Inflammatory macrophage treated with lipopolysaccharide for 4 hours (primary cell): Measurements from ENCODE around the gene MAGI1.

Experiments used
- DNase-seq: peaks from one replicate; pipeline ENCODE4 v3.0.0-alpha.2; 2020

Gene MAGI1

GRCh38 chr3:65381496-65382010, 657.2 kb downstream of the MAGI1 start:
- no peak for DNase-seq

- DNase-seq: no peak
Observed at GRCh38 chr3:65379223-65379622, 659.5 kb downstream of the MAGI1 start.

DNA sequence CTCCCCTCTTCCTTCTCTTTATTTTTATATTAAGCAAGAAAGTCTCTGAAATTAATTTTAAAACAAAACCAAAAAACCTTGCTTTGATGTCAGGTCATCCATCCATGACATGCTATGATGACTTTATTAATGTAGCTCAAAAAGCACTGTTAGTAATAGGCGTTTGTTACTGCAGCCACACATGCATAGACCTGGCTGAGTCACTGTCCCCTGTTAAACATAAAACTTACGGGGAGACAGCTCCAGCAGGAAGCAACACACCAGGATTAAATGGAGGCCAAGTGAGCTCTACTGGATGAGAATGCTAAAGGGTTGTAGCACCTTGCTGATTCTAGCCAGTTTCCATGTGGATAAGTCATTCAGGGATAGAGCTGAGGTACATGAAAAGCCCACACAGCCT, 661.1 kb downstream of the MAGI1 start:
- no peak for DNase-seq

DNA sequence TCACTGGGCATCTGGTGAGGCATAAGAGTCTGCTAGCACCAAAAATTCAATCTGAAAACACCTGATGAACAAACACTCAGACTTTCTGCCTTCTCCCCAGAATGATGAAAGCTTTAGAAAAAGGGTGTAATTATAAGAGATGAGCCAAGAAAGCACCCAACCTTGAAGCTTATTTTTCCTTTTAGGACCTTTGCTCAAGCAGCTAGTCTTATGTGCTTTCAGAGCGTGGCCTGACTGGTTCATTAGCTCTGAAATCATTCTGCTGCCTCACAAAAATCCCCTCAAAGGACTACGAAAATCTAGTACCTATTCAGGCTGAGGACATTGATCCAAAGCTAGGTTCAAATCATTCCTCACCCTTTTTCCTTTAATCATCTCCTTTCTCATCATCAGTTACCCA, 662.3 kb downstream of the MAGI1 start:
- no peak for DNase-seq

GRCh38 chr3:65371053-65371452, 667.7 kb downstream of the MAGI1 start:
- DNase-seq: no peak

DNA sequence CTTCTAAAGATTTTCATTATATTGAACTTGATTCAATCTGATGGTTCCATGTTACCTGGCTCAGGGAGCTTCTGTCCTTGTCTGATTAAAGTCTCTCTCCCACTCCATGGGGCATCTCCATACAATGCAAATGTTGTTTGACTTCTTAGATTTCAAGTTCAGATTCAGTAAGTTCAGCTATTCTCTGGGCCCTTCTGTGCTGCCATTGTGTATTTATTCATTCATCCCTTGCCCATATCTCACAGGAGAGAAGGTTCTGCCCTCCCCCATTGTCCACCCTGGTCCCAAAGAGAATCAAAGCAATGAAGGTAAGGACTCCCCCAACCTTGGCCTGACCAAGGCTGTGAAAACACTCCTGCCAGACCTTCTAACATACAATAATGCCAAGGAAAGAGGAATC, 669.9 kb downstream of the MAGI1 start:
- DNase-seq: no peak

GRCh38 chr3:65362688-65363087, 676.0 kb downstream of the MAGI1 start:
- no peak for DNase-seq

- no peak for DNase-seq
Observed at GRCh38 chr3:65361448-65361847, 677.3 kb downstream of the MAGI1 start.

DNA sequence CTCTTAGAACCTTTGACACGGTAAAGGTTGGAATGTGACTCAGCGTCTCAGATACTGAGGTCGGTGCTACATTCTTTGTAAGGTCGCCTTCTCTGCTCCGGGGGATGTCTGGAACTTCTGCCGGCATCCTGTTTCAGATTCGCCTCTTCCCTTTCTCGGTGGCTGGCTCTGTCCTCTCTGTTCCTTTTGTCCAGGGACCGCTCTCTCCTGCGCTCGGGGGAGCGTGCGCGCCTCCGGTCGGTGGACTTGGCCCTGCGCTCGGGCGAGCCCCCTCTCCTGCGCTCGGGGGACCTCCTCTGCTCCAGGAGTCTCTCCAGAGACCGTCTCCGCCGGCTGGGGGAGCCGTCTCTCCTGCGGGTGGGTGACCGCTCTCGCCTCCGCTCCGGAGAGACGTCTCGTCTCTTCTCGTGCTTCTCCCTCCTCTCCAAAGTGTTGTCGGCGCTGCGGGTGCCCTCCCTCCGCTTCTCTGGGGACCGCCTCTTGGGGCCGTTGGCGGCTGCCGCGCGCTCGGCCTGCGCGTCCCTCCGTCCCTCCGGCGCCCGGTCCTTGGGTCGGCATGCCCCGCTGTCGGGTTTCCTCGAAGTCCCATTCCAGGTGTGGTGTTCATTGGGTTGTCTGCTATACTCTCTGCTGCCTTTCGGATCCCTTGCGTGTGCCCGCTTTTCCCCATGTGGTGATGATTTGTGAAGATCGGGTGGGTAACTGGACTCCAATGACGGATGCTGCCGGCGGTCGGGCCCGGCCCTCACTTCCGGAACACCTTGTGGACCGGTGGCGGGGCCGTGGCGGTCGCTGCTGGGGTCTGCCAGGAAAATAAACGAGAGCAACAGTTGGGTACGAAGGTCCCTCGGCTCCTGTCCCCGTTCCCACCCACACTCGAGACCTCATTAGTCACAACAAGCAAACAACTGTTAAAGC, 682.1 kb downstream of the MAGI1 start:
- DNase-seq: no peak

- DNase-seq: no peak
Observed at GRCh38 chr3:65354880-65355279, 683.8 kb downstream of the MAGI1 start.

- DNase-seq: no peak
Observed at GRCh38 chr3:65352951-65353350, 685.8 kb downstream of the MAGI1 start.

- DNase-seq: no peak
Observed at GRCh38 chr3:65351753-65352152, 687.0 kb downstream of the MAGI1 start.

- no peak for DNase-seq
Observed at GRCh38 chr3:65350801-65351476, 687.8 kb downstream of the MAGI1 start.

DNA sequence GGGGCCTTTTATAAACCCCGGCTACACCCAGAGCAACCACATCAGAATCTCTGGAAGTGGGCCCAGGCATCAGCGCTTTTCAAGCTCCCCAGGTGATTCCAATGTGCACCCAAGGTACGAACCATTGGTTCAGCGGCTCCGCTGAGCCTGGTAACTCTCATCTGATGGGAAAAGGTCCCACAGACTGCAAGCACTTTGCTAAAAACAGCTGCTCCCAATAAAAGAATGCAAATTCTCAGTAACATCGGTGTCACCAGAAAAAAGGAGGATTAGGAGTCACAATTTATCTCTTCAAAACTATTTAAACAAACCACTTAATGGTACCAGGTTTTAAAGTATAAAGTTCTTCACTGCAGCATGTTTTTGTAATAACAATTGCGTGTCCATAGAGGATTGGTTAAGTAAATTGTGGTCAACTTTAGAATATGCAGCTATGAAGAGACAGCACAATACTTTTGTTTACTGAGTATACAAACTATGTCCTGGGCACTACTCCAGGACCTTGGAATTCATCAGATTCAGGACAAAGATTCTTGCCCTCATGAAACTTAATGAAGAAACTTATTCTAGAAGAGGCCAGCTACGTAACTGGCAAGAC, 690.2 kb downstream of the MAGI1 start:
- DNase-seq: no peak

DNA sequence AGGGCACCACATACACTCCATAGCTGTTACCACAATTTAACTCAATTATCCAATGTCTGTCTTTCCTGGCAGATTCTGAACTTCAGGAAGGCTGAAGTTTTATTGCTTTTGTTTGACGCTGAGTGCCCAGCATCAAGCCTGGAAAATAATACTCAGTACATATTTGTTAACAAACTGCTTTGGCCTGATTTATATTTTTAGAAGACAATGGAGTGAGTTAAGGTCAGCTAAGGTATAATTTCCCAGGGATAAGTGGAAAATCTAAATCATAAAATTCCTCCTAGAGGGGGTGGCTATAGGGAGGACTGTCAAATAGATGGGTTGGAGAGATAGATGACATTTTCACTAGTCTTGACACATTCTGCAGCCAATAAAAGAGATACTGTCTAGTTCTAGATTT, 691.6 kb downstream of the MAGI1 start:
- no peak for DNase-seq

DNA sequence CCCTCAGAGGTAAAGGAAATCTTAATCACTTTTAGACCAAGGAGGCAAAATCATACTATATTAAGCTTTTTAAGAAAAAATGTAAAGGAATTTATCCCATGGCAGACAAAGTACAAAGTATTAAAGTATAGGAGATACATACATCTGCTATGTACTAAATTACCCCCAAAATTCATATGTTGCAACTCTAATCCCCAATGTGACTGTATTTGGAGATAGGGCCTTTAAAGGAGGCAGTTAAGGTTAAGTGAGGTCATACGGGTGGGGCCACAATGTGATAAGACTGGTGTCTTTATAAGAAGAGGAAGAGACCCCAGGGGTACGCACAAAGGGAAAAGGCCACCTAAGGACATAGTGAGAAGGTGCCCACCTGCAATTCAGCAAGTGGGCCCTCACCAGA, 693.9 kb downstream of the MAGI1 start:
- DNase-seq: no peak

DNA sequence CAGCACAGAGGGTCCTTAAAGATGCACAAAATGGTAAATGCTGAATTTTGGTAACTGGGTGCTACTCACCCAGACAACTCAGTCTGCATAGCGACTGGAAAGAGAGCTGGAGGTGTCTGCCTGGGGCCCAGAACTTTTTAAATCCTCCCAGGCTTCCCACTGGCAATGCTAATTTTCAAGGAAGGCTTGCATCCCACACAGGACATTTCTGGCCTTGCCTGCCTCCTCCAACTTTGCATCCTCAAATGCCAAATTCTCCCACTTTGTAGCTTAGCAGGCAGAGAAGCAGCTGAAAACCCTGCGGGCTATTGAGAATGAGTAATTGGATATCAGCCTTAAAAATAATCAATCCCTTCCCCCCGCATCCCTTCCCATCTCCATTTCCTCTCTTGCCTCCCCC, 694.3 kb downstream of the MAGI1 start:
- DNase-seq: no peak

DNA sequence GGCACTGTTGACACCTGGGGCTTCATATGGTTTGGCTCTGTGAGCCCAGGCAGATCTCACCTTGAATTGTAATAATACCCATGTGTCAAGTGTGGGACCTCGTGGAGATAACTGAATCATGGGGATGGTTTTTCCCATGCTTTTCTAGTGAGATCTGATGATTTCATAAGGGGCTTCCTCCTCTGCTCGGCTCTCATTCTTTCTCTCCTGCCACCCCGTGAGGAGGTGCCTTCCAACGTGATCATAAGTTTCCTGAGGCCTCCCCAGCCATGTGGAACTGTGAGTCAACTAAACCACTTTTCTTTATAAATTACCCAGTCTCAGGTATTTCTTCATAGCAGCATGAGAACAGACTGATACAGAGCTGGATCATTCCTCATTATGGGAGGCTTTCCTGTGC, 695.0 kb downstream of the MAGI1 start:
- DNase-seq: no peak

- DNase-seq: no peak
Observed at GRCh38 chr3:65343026-65343425, 695.7 kb downstream of the MAGI1 start.

DNA sequence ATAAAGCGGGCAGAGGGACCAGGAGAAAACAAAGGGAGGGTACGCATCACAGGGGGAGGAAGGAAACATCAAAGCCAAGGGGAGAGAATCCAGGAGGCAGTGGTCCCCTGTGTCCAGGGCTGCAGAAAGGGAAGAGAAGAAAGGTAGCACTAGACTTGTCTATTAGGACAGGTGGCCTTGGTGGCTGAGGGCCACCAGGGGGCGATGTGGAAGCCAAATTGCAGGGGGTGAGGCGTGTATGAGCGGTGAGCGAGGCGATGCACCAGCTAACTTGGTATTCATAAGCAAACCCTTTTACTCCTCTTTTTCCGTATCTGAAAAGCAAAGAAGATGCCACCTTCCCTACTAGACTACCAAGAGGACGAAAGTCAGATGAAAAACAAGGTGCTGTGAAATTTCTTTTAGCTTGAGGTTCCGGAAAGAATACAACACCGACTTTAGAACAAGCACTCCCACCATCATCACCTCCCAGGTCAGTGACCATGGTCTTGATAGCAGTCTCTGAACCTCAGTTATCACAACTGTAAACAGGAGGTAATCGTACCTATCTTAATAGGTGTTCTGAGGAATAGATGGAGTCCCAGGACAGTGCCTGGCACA, 696.5 kb downstream of the MAGI1 start:
- peak; percentile 22 for DNase-seq

- no peak for DNase-seq
Observed at GRCh38 chr3:65339192-65339740, 699.5 kb downstream of the MAGI1 start.

- DNase-seq: no peak
Observed at GRCh38 chr3:65338571-65338970, 700.1 kb downstream of the MAGI1 start.

- no peak for DNase-seq
Observed at GRCh38 chr3:65335587-65335986, 703.1 kb downstream of the MAGI1 start.
